A673 (cell line): ENCODE data around the gene ZDHHC11.

ENCODE experiments used
- EZH2 ChIP-seq: fragments of 200-600 bp; sonication (generic); IDR thresholded peaks from 2 replicates; pipeline ENCODE4 v1.6.1; 2017; ENCODE audit warnings: borderline replicate concordance, low read depth, mild to moderate bottlenecking, mixed read lengths, antibody characterized with exemption, low read length; ENCODE audit not compliant: poor library complexity, severe bottlenecking
- TF ChIP-seq, protein P1 (sequence below): fragments of 300-800, 200-600 bp; sonication (generic); conservative IDR thresholded peaks from 2 replicates; pipeline ENCODE4 v1.5.1; 2017; ENCODE audit warnings: low read depth, mild to moderate bottlenecking, antibody characterized with exemption, low read length, moderate library complexity, mixed read lengths

DNA sequence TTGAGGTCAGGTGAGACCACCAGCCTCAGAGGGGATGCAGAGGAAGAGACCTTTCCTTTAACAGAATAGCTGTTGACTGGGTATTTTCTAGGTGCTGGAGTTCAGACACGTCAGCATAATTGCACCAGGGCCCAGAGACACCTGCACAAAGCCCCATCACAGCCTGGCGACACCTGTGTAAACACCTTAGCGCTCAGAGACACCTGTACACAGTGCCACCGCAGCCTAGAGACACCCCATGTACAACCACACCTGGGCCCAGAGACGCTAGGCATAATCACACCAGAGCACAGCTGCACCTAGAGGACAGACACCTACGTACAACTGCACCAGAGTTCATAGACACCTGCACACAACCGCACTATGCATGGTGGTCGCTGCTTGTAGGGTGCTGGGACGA is 42.9 kb upstream of the ZDHHC11 start:
- TF ChIP-seq, protein P1, sequence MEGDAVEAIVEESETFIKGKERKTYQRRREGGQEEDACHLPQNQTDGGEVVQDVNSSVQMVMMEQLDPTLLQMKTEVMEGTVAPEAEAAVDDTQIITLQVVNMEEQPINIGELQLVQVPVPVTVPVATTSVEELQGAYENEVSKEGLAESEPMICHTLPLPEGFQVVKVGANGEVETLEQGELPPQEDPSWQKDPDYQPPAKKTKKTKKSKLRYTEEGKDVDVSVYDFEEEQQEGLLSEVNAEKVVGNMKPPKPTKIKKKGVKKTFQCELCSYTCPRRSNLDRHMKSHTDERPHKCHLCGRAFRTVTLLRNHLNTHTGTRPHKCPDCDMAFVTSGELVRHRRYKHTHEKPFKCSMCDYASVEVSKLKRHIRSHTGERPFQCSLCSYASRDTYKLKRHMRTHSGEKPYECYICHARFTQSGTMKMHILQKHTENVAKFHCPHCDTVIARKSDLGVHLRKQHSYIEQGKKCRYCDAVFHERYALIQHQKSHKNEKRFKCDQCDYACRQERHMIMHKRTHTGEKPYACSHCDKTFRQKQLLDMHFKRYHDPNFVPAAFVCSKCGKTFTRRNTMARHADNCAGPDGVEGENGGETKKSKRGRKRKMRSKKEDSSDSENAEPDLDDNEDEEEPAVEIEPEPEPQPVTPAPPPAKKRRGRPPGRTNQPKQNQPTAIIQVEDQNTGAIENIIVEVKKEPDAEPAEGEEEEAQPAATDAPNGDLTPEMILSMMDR: no peak
- TF ChIP-seq EZH2: no peak
